IMR-90 (cell line): Measurements from ENCODE around the gene TRAF7.

ENCODE experiments used
- BHLHE40 ChIP-seq: fragments of 150-350 bp; IDR thresholded peaks from 2 replicates; pipeline ENCODE4 v1.6.1; 2016; ENCODE audit warnings: mild to moderate bottlenecking, low read depth, low read length
- CEBPB ChIP-seq: IDR thresholded peaks from 2 replicates; pipeline ENCODE4 v1.6.1; 2012; ENCODE audit warnings: low read depth, low read length, improper control_type of control experiment
- CTCF ChIP-seq: conservative IDR thresholded peaks from 2 replicates; pipeline ENCODE4 v1.5.1; 2012; ENCODE audit warnings: mild to moderate bottlenecking, low read depth, low read length, improper control_type of control experiment
- ELK1 ChIP-seq: fragments of 150-350 bp; IDR thresholded peaks from 2 replicates; pipeline ENCODE4 v1.6.1; 2016; ENCODE audit warnings: low read depth, mild to moderate bottlenecking, low read length, moderate library complexity, borderline replicate concordance
- MAFK ChIP-seq: IDR thresholded peaks from 2 replicates; pipeline ENCODE4 v1.6.1; 2012; ENCODE audit warnings: low read depth, low read length, improper control_type of control experiment
- MAZ ChIP-seq: IDR thresholded peaks from 2 replicates; pipeline ENCODE4 v1.6.1; 2012; ENCODE audit warnings: low read depth, mild to moderate bottlenecking, low read length, improper control_type of control experiment, moderate library complexity, borderline replicate concordance
- MXI1 ChIP-seq: IDR thresholded peaks from 2 replicates; pipeline ENCODE4 v1.6.1; 2012; ENCODE audit warnings: low read depth, mild to moderate bottlenecking, low read length, moderate library complexity, borderline replicate concordance
- POLR2A ChIP-seq: IDR thresholded peaks from 2 replicates; pipeline ENCODE4 v1.6.1; 2012; ENCODE audit warnings: mild to moderate bottlenecking, low read depth, low read length
- RAD21 ChIP-seq: IDR thresholded peaks from 2 replicates; pipeline ENCODE4 v1.6.1; 2012; ENCODE audit warnings: low read length, improper control_type of control experiment
- RCOR1 ChIP-seq: IDR thresholded peaks from 2 replicates; pipeline ENCODE4 v1.6.1; 2012; ENCODE audit warnings: mild to moderate bottlenecking, low read length, improper control_type of control experiment; ENCODE audit not compliant: insufficient replicate concordance
- RFX5 ChIP-seq: IDR thresholded peaks from 2 replicates; pipeline ENCODE4 v1.8.0; 2012; ENCODE audit warnings: low read depth, mild to moderate bottlenecking, low read length, moderate library complexity
- SMC3 ChIP-seq: fragments of 150-350 bp; IDR thresholded peaks from 2 replicates; pipeline ENCODE4 v1.6.1; 2016; ENCODE audit warnings: low read depth, mild to moderate bottlenecking, antibody characterized with exemption, low read length, moderate library complexity
- USF2 ChIP-seq: fragments of 150-350 bp; IDR thresholded peaks from 2 replicates; pipeline ENCODE4 v1.6.1; 2017; ENCODE audit warnings: mild to moderate bottlenecking, antibody characterized with exemption, low read length, low read depth

- TF ChIP-seq CTCF: no peak
- TF ChIP-seq POLR2A: no peak
- TF ChIP-seq RFX5: no peak
- no peak for TF ChIP-seq MAZ
- no peak for TF ChIP-seq USF2
- no peak for TF ChIP-seq RAD21
- no peak for TF ChIP-seq RCOR1
- no peak for TF ChIP-seq CEBPB
- no peak for TF ChIP-seq BHLHE40
- no peak for TF ChIP-seq ELK1
- TF ChIP-seq SMC3: no peak
- TF ChIP-seq MAFK: no peak
- TF ChIP-seq MXI1: no peak
Measured at GRCh38 chr16:2196162-2196980, 40.8 kb downstream of the TRAF7 start, which contains the start of gene CASKIN1.
